Trophoblast cell (in vitro differentiated cells and primary cell): ENCODE data around the gene SERP2.

ENCODE experiments used
- DNase-seq, 2 donors: peaks; one replicate each; pipeline ENCODE4 v3.0.0-alpha.2; 2016
- H2AFZ ChIP-seq: 2 replicates; pipeline ENCODE4 v1.6.1; 2013; ENCODE audit warnings: low read length, moderate library complexity, mild to moderate bottlenecking; ENCODE audit not compliant: insufficient read depth, poor library complexity
- H2AK5ac ChIP-seq: 2 replicates; pipeline ENCODE4 v1.6.1; 2013; ENCODE audit warnings: mild to moderate bottlenecking, low read length
- H2BK120ac ChIP-seq: 2 replicates; pipeline ENCODE4 v1.6.1; 2013; ENCODE audit warnings: low read length, mild to moderate bottlenecking, moderate library complexity; ENCODE audit not compliant: insufficient read depth, poor library complexity
- H2BK12ac ChIP-seq: 2 replicates; pipeline ENCODE4 v1.6.1; 2013; ENCODE audit warnings: mild to moderate bottlenecking, low read length, moderate library complexity
- H2BK5ac ChIP-seq: 2 replicates; pipeline ENCODE4 v1.6.1; 2013; ENCODE audit warnings: low read length, low read depth, moderate library complexity, mild to moderate bottlenecking; ENCODE audit not compliant: poor library complexity
- H3K14ac ChIP-seq: 2 replicates; pipeline ENCODE4 v1.6.1; 2013; ENCODE audit warnings: mild to moderate bottlenecking, low read length
- H3K18ac ChIP-seq: 2 replicates; pipeline ENCODE4 v1.6.1; 2013; ENCODE audit warnings: mild to moderate bottlenecking, low read length
- H3K23ac ChIP-seq: 2 replicates; pipeline ENCODE4 v1.6.1; 2013; ENCODE audit warnings: low read length
- H3K27ac ChIP-seq: 2 replicates; pipeline ENCODE4 v1.5.1; 2013; ENCODE audit warnings: low read depth, mild to moderate bottlenecking, inconsistent platforms, low read length, moderate library complexity
- H3K27me3 ChIP-seq: 2 replicates; pipeline ENCODE4 v1.6.1; 2013; ENCODE audit warnings: inconsistent platforms, mild to moderate bottlenecking, low read length, moderate library complexity; ENCODE audit not compliant: insufficient read depth
- H3K36me3 ChIP-seq, 2 experiments: 1 replicate in 1 of 2; 2 replicates in 1 of 2; pipeline ENCODE4 v1.6.1; 2013; ENCODE audit warnings: low read length in 2 of 2, mild to moderate bottlenecking in 2 of 2, moderate library complexity in 1 of 2; ENCODE audit not compliant: insufficient read depth in 2 of 2, control insufficient read depth in 1 of 2
- H3K4ac ChIP-seq: 2 replicates; pipeline ENCODE4 v1.6.1; 2013; ENCODE audit warnings: low read depth, mild to moderate bottlenecking, low read length, moderate library complexity
- H3K4me1 ChIP-seq, 2 experiments: 1 replicate in 1 of 2; 2 replicates in 1 of 2; pipeline ENCODE4 v1.6.1; 2013; ENCODE audit warnings: low read length in 2 of 2, mild to moderate bottlenecking in 2 of 2, moderate library complexity in 1 of 2; ENCODE audit not compliant: insufficient read depth in 2 of 2, control insufficient read depth in 1 of 2
- H3K4me2 ChIP-seq: 2 replicates; pipeline ENCODE4 v1.6.1; 2013; ENCODE audit warnings: inconsistent platforms, mild to moderate bottlenecking, low read length, moderate library complexity
- H3K4me3 ChIP-seq: 2 replicates; pipeline ENCODE4 v1.5.1; 2013; ENCODE audit warnings: mild to moderate bottlenecking, low read depth, low read length, inconsistent platforms
- H3K79me1 ChIP-seq: one replicate; pipeline ENCODE4 v1.6.1; 2013; ENCODE audit warnings: low read length
- H3K79me2 ChIP-seq: 2 replicates; pipeline ENCODE4 v1.6.1; 2013; ENCODE audit warnings: low read length, mild to moderate bottlenecking; ENCODE audit not compliant: control insufficient read depth, insufficient read depth, poor library complexity
- H3K9ac ChIP-seq: 2 replicates; pipeline ENCODE4 v1.6.1; 2013; ENCODE audit warnings: mild to moderate bottlenecking, low read length
- H3K9me3 ChIP-seq: 2 replicates; pipeline ENCODE4 v1.6.1; 2013; ENCODE audit warnings: low read depth, mild to moderate bottlenecking, control low read depth, inconsistent platforms, low read length; ENCODE audit not compliant: insufficient read depth
- H4K12ac ChIP-seq: 2 replicates; pipeline ENCODE4 v1.6.1; 2013; ENCODE audit warnings: low read depth, mild to moderate bottlenecking, low read length, moderate library complexity
- H4K8ac ChIP-seq: 2 replicates; pipeline ENCODE4 v1.6.1; 2013; ENCODE audit warnings: low read depth, mild to moderate bottlenecking, low read length, moderate library complexity
- H4K91ac ChIP-seq: one replicate; pipeline ENCODE4 v1.6.1; 2013; ENCODE audit warnings: low read depth, mild to moderate bottlenecking, low read length, moderate library complexity
- whole genome bisulfite sequencing: extraction: QIAGEN DNeasy Blood & Tissue Kit; methylation state at CpG from one replicate; pipeline ENCODE4 v1.1.7; 2013; ENCODE audit warnings: missing lambda C conversion rate; ENCODE audit not compliant: insufficient read length, insufficient coverage; ENCODE audit errors: extremely low coverage; 5-methylcytosine and 5-hydroxymethylcytosine counted together

SERP2 gene

GRCh38 chr13:44439452-44440024, 65.9 kb downstream of the SERP2 start:
- Histone ChIP-seq H4K12ac (no peak overlapping the region), H4K8ac (no peak overlapping the region), H4K91ac (no peak overlapping the region), H3K9me3 (no peaks in the 10 kb centered on the region), H3K27me3 (no peaks in the 10 kb centered on the region), H3K36me3 (peaks cover under 1% of the 10 kb centered on the region in 2 experiments), H2BK5ac (no peak overlapping the region), H2AFZ (no peak overlapping the region), H3K79me1 (peaks cover 11% of the 10 kb centered on the region), H2AK5ac (no peak overlapping the region), H3K4me2 (no peak overlapping the region), H3K79me2 (peaks cover 8% of the 10 kb centered on the region), H2BK12ac (no peak overlapping the region), H3K4me3 (no peak overlapping the region), H3K27ac (no peak overlapping the region), H3K9ac (no peak overlapping the region), H3K4ac (no peak overlapping the region), H3K14ac (no peak overlapping the region), H3K4me1 (peaks cover under 1% of the 10 kb centered on the region in 2 experiments), H3K18ac (no peak overlapping the region), H3K23ac (no peak overlapping the region), H2BK120ac (no peak overlapping the region)
- no peak for DNase-seq
- WGBS = no CpG with 5 or more reads among the region's 4 CpGs

- Histone ChIP-seq H3K9ac (no peak overlapping the region), H3K27me3 (no peaks in the 10 kb centered on the region), H4K91ac (no peak overlapping the region), H3K18ac (no peak overlapping the region), H2BK5ac (no peak overlapping the region), H4K12ac (no peak overlapping the region), H3K9me3 (no peaks in the 10 kb centered on the region), H2BK120ac (no peak overlapping the region), H3K4ac (no peak overlapping the region), H2BK12ac (no peak overlapping the region), H3K4me2 (no peak overlapping the region), H3K4me1 (no peaks in the 10 kb centered on the region), H3K14ac (no peak overlapping the region), H4K8ac (no peak overlapping the region), H2AFZ (no peak overlapping the region), H3K23ac (no peak overlapping the region), H2AK5ac (no peak overlapping the region), H3K79me2 (peaks cover 7% of the 10 kb centered on the region), H3K79me1 (peaks cover 11% of the 10 kb centered on the region), H3K36me3 (no peaks in the 10 kb centered on the region), H3K4me3 (no peak overlapping the region), H3K27ac (no peak overlapping the region)
- no peak for DNase-seq
- no CpG with 5 or more reads among the region's 10 CpGs for WGBS
These were observed 66.5 kb downstream of the SERP2 start for GRCh38 chr13:44440046-44440608.
